DMS79 (cell line): ENCODE results near the gene HRNR.
A peak's percentile ranks its signal among the peaks of the same experiment; 100 is the strongest.

Experiments used
- DNase-seq: peaks from one replicate; lab custom pipeline; 2025; lab: John Stamatoyannopoulos, UW

HRNR gene

GRCh38 chr1:152188673-152189591 is 35.1 kb downstream of the HRNR start:
- DNase-seq = no peak

DNA sequence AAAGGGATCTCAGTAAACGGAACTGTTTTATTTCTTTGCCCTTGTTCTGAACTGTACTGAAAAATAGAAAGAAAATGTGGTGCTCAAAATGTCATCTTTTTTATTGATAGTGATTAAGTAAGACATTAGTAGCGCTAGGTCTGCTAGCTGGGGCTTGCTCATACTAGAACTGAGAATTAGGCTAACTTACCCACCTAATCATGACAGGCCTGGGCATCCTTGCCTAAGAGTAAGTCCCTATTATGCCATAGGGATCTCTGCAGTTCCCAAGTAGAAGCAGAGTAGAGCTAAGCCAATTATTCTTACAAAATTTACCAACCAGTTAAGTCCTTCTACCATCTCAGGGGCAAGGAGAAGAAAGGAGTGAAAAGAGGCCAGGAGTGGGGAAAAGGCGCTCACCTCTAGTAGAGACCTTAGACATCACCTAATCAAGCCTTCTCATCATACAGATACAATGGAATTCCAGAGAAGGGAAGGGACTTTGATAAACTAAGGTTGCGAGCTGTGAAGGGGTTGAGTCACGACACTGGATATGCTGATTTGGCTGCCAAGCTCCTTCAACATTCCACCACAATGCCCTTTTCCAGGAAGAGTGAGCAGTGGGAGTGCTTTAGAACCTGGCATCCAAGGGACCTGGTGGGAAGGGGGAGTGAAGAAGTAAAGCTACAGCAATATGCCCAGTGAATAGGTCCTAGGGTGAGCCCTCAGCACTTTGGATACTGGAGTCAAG is 37.3 kb downstream of the HRNR start:
- no peak for DNase-seq

DNA sequence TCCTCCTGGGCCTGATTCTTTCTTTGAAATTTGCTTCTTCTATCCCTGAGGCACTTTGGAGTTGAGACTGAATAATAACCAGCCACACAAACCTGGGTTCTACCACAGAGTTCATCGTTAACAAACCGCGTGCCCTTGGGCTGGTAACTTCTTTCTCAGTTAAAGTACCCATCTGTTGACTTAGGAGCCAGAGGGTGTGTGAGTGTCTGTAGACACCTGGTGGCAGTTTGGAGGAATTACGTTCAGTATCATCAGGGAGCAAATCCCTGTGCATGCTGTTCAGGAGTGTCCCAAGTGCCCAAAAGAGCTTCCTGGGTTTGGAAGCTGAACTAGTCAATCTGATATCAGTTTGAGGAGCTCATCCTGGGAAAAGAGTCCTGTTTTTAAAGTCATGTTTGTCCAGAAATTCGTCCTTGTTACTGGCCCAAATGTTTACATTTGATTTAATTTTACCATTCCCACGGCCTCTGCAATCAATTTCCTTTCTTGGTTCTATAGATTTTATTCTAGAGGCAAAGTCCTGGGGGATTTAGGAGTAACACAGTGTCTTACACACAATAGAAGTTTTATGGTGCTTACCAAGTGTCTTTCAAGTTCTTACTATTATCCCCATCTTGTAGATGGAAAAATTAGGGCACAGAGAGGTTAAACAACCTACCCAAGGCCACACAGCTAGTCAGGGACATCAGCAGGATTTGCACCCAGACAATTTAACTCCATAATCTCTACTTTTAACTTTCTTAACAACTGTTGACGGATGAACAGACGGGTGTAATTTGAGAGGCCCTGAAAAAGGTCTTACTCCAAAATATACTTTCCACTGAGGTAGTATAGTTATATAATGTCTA is 38.2 kb downstream of the HRNR start:
- peak; percentile 7 for DNase-seq

DNA sequence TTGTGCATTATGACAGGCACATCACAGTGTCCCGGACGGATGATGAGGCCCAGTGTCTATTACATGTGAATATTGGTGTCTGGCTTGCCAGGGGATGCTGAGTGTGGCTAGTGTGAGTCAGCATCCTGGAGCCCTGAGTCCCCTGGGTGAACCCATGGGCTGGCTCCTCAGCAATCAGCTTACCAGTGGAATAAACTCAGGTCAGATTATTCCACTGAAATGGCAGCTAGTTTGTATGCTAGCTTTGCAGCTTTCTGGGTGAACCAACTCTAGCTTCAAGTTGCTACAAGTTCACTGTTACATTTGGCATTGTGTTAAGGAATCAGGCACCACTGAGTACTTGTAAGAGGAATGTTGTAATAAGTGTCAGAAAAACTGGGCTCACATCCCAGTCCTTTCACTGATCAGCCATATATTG is 41.0 kb downstream of the HRNR start:
- DNase-seq = no peak

GRCh38 chr1:152182431-152182830 is 41.6 kb downstream of the HRNR start:
- DNase-seq = no peak

GRCh38 chr1:152179566-152179965 is 44.4 kb downstream of the HRNR start:
- no peak for DNase-seq

DNA sequence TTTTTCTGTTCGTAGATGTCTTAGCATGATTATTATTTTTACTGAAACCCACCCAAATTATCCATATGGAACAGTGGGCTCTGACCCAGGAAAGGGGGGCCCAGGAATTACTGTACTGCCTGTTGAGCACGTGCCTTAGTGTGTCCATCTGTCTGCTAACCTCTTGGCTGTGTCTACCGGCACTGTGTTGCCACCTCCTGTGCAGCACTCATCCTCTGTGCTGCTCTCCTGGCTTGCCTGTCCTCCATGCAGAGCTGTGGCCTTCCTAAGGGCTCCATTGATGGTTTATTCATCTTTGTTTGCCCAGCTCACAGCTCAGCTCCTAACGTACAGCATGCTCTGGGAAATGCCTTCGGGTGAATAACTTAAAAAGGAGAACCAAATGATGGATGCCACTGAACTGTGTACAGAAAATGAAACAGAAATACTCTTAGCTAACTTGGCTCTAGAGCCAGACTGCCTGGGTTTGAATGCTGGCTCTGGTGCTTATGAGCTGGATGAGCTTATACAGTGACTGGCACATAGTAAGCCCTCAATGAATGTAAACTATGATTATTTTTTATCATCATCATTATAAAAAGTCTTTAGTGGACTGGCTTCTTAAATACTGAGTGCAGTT is 53.6 kb downstream of the HRNR start:
- no peak for DNase-seq

GRCh38 chr1:152169366-152170025 is 54.5 kb downstream of the HRNR start:
- DNase-seq = no peak

DNA sequence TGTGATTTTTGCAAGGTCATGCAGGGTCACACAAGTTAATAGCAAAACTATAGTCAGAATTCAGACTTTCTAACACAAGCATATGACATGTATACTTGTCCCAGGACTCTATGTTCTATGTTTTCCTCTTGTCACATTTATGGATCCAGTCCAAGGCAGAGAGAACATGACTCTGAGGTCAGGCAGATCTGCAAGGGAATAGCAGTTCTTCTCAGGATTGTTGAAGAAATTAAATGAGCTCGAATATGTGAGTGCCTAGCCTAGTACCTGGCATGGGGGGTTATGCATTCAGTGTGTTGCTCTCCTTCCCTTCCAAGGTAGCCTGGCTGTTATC is 55.5 kb downstream of the HRNR start:
- no peak for DNase-seq

GRCh38 chr1:152167835-152168534 is 56.0 kb downstream of the HRNR start:
- DNase-seq = no peak

DNA sequence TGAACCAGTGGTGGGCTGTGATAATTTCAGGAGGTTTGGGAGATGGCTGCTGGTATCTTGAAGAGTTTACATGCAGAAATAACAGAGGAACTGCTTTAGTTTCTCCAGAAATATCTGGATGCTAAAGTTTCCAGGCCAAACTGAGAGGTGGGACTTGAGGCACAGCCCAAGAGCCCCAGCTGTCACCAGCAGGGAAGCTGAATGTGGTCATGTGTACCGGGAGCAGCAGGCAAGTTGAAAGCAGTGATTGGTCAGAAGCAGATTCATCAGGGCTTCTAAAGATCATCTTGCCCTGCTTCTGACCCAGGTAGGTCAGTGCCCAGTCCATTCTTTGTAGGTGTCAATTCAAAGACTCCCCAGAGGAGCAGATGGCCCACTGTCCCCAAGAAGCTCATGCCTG is 57.0 kb downstream of the HRNR start:
- DNase-seq = no peak

- no peak for DNase-seq
These were observed 58.5 kb downstream of the HRNR start for GRCh38 chr1:152165286-152166077.

DNA sequence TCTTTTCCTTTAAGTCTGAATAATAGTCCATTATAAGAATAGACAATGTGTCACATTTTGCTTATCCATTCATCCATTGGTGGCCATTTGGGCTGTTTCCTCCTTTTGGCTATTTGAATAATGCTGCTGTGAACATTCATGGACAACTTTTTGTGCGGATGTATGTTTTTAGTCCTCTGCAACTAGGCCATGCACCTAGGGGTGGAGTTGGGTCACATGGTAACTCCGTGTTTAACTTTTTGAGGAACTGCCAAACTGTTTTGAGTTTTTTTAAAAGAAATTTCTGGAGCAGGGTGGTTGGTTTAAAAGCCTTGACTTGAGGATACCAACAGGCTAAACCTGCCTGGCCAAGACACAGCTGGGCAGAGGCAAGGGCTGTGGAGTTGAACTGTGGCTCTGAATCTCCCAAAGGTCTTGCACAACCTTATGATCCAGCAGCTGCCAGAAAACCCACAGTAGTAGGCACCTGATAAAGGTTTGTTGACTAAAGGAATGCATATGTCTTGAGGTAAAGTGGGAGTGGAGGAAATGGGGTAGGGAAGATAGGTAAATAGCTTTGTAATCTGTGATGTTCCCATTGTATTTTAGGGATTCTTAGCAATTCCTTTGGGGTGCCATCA is 59.4 kb downstream of the HRNR start:
- no peak for DNase-seq

- no peak for DNase-seq
These were observed 61.1 kb downstream of the HRNR start for GRCh38 chr1:152162792-152163463.
